ENCODE measurements around the gene ATAD3B. TPM values are rescaled to one million over a fixed set of nuclear protein-coding genes. Genes with fewer than 3 reads are reported as not detected.

Gene ATAD3B
- total and polyA plus RNA-seq, 2 donors from 2014 or later: 13.3 to 28.8 TPM

DNA sequence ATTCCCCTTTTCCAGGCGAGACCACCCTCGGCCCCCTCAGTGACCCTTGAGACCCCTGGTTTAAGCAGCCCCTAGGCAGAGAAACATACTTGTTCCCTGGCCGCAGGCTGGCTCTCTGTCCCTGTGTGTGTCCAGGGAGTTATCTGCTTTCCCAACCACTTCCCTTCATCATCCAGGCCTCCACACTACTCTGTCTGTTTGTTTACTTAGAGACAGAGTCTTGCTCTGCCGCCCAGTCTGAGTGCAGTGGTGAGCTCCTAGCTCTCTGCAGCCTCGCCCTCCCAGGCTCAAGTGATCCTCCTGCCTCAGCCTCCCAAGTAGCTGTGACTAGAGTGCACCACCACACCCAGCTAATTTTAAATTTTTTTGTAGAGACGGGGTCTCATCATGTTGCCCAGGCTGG is 41.9 kb upstream of the ATAD3B start:
- TF ChIP-seq, protein P1, sequence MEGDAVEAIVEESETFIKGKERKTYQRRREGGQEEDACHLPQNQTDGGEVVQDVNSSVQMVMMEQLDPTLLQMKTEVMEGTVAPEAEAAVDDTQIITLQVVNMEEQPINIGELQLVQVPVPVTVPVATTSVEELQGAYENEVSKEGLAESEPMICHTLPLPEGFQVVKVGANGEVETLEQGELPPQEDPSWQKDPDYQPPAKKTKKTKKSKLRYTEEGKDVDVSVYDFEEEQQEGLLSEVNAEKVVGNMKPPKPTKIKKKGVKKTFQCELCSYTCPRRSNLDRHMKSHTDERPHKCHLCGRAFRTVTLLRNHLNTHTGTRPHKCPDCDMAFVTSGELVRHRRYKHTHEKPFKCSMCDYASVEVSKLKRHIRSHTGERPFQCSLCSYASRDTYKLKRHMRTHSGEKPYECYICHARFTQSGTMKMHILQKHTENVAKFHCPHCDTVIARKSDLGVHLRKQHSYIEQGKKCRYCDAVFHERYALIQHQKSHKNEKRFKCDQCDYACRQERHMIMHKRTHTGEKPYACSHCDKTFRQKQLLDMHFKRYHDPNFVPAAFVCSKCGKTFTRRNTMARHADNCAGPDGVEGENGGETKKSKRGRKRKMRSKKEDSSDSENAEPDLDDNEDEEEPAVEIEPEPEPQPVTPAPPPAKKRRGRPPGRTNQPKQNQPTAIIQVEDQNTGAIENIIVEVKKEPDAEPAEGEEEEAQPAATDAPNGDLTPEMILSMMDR (IDR thresholded peaks at IDR 0.05; ENCODE audit: borderline replicate concordance, extremely low read depth, insufficient read depth): no peak
- intact Hi-C loops (cut with DNase I): no loop called here
- no peak overlapping the region for H3K4me3 ChIP-seq (ENCODE audit: low read length in 3 of 3)
- DNase-seq (peak in 1 of 5 donors; percentile 70), FAIRE-seq (no peak)
- H3K27ac ChIP-seq (ENCODE audit: low read depth in 2 of 2, low read length in 2 of 2): peak overlapping the region in 1 of 2 donors; percentile 75
- H3K9ac ChIP-seq (ENCODE audit: low read length in 3 of 3): peak overlapping the region in 1 of 3 donors; percentile 34
- H3K9me3 ChIP-seq (ENCODE audit: control insufficient read depth in 2 of 3, insufficient read depth in 1 of 3, low read length in 3 of 3): no peaks in the 10 kb centered on the region
- H3K36me3 ChIP-seq (ENCODE audit: control insufficient read depth in 2 of 3, insufficient read depth in 3 of 3, low read length in 3 of 3): no peaks in the 10 kb centered on the region
- peaks cover 0 to 22% (median 0%) of the 10 kb centered on the region in 3 donors for H3K4me1 ChIP-seq (ENCODE audit: control insufficient read depth in 2 of 3, insufficient read depth in 2 of 3, low read depth in 1 of 3, low read length in 3 of 3)
- H3K27me3 ChIP-seq (ENCODE audit: control insufficient read depth, insufficient read depth, low read length): no peaks in the 10 kb centered on the region

DNA sequence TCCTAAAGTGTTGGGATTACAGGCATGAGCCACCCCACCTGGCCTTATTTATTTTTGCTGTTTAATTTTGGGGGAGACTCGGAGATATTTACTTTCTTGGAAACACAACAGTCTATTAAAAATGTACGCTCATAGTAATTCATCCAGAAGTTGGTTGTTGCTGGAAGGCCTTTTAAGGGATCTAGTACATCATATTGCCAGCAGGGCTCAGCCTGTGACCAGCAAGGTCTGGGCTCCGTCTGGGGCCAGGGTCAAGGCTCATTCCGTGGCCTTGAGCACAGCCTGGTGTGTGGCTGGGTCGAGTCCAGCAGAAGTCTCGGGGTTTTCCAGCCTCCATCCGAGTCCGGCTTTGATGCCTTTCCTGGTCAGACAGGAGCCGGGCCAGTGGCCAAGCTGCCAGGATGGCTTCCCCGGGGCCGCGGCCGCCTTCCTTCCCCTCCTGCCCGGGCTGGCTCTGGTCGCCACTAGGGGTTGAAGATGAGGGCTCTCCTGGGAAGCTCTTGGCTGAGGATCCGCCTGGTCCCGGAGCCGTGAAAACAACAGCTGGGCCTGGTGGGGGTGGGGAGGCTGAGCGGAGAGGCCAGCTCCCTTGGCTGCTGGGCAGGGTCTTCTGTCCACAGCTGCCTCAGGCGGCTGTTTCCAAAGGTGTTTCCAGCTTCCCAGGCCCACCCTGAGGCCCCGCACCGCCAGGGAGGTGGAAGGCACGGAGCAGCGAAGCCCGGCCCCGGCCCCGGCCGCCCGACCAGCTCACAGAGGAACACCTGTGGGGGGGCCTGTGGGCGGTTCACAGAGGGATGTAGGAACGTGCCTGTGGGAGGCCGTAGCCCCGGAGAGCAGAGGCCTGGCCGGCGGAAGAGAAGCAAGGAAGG is 41.2 kb upstream of the ATAD3B start:
- DNase-seq: peak; percentile 69 to 95 (median 85)
- no peak for FAIRE-seq
- TF ChIP-seq, protein P1 (IDR thresholded peaks at IDR 0.05; ENCODE audit: borderline replicate concordance, extremely low read depth, insufficient read depth): no peak
- intact Hi-C loops (cut with DNase I): no loop called here
- Histone ChIP-seq H3K27ac (ENCODE audit: low read depth in 2 of 2, low read length in 2 of 2) (peak overlapping the region; percentile 67 to 75), H3K4me3 (ENCODE audit: low read length in 3 of 3) (no peak overlapping the region), H3K27me3 (ENCODE audit: control insufficient read depth, insufficient read depth, low read length) (no peaks in the 10 kb centered on the region), H3K4me1 (ENCODE audit: control insufficient read depth in 2 of 3, insufficient read depth in 2 of 3, low read depth in 1 of 3, low read length in 3 of 3) (peaks cover 0 to 29% (median 0%) of the 10 kb centered on the region in 3 donors), H3K9me3 (ENCODE audit: control insufficient read depth in 2 of 3, insufficient read depth in 1 of 3, low read length in 3 of 3) (no peaks in the 10 kb centered on the region), H3K36me3 (ENCODE audit: control insufficient read depth in 2 of 3, insufficient read depth in 3 of 3, low read length in 3 of 3) (no peaks in the 10 kb centered on the region), H3K9ac (ENCODE audit: low read length in 3 of 3) (peak overlapping the region in 1 of 3 donors; percentile 34)

DNA sequence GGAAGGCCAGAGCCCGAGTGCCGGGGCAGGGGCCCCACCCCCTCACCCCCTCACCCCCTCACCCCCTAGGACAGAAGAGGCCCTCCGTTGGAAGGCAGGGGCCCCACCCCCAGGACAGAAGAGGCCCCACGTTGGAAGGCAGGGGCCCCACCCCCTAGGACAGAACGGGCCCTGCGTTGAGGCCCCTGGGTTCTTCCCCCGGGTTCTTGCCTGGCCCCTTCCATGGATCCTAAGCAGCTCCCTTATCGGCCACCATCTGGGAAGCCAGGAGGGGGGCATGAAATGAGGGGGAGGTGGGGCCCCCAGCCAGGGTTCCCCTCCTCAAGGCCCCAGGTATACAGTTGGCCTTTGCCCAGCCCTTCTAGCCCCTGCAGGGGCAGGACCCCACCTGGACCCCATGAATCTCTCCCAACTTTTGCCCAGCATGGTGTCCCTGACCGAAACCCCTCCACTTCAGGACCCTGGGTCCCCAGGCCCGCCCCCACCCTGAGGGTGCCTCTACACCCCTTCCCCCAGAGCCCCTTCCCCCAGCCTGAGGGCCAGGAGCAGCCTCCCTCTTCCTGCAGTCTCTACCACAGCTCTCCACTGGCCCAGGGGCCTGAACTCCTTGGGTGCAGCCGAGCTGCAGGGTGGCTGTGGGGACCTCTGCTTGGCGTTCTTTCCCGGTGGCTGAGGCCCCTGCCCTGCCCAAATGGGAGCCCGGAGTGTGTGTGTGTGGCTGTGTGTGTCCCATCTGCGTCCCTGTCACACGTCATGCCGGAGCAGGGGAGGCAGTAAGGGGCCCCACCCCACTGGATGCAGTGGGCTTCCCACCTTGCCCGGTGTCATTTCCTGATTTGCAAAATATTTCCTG is 40.3 kb upstream of the ATAD3B start:
- DNase-seq: peak in 2 of 5 donors; percentile 73 to 79
- no peak for FAIRE-seq
- H3K36me3 ChIP-seq (ENCODE audit: control insufficient read depth in 2 of 3, insufficient read depth in 3 of 3, low read length in 3 of 3): no peaks in the 10 kb centered on the region
- peaks cover 0 to 33% (median under 1%) of the 10 kb centered on the region in 3 donors for H3K4me1 ChIP-seq (ENCODE audit: control insufficient read depth in 2 of 3, insufficient read depth in 2 of 3, low read depth in 1 of 3, low read length in 3 of 3)
- H3K4me3 ChIP-seq (ENCODE audit: low read length in 3 of 3): no peak overlapping the region
- intact Hi-C loops (cut with DNase I): no loop called here
- no peaks in the 10 kb centered on the region for H3K9me3 ChIP-seq (ENCODE audit: control insufficient read depth in 2 of 3, insufficient read depth in 1 of 3, low read length in 3 of 3)
- no peaks in the 10 kb centered on the region for H3K27me3 ChIP-seq (ENCODE audit: control insufficient read depth, insufficient read depth, low read length)
- H3K9ac ChIP-seq (ENCODE audit: low read length in 3 of 3): no peak overlapping the region
- H3K27ac ChIP-seq (ENCODE audit: low read depth in 2 of 2, low read length in 2 of 2): peak overlapping the region; percentile 37 to 91
- TF ChIP-seq, protein P1 (IDR thresholded peaks at IDR 0.05; ENCODE audit: borderline replicate concordance, extremely low read depth, insufficient read depth): no peak
